Gastrocnemius medialis (tissue), 4 donors: ENCODE measurements around the gene MLLT10. TPM values are rescaled to one million over a fixed set of nuclear protein-coding genes. Genes with fewer than 3 reads are reported as not detected.

Experiments used
- ATAC-seq, 2 donors: fragments of 150-250 bp; one replicate each; pipeline ENCODE4 v1.9.1; 2016
- DNase-seq, 2 donors: peaks; one replicate each; pipeline ENCODE4 v3.0.0-alpha.2; 2019
- H3K27ac ChIP-seq, 4 donors: fragments of 200-600 bp; sonication (generic); 1 replicate in 1 of 4; 2 replicates in 3 of 4; pipeline ENCODE4 v1.5.1; 2016 to 2018; ENCODE audit warnings: mild to moderate bottlenecking in 2 of 4, moderate library complexity in 1 of 4
- H3K27me3 ChIP-seq, 3 donors: fragments of 200-600 bp; sonication (generic) in 2 of 3; 1 replicate in 1 of 3; 2 replicates in 2 of 3; pipeline versions ENCODE4 v1.5.1 to v1.6.0; 2016 to 2019; ENCODE audit warnings: mild to moderate bottlenecking in 1 of 3, moderate library complexity in 1 of 3
- H3K36me3 ChIP-seq, 2 donors: fragments of 200-600 bp; sonication (generic) in 1 of 2; one replicate each; pipeline ENCODE4 v1.5.1; 2017 to 2018
- H3K4me1 ChIP-seq, 2 donors: fragments of 200-600 bp; sonication (generic) in 1 of 2; one replicate each; pipeline ENCODE4 v1.5.1; 2016 to 2017; ENCODE audit warnings: mild to moderate bottlenecking in 2 of 2
- H3K4me3 ChIP-seq, 4 donors: fragments of 200-600 bp; sonication (generic) in 3 of 4; 1 replicate in 1 of 4; 2 replicates in 3 of 4; pipeline ENCODE4 v1.5.1; 2016 to 2019; ENCODE audit warnings: mild to moderate bottlenecking in 2 of 4
- H3K9me3 ChIP-seq, 3 donors: fragments of 200-600 bp; sonication (generic) in 2 of 3; 1 replicate in 1 of 3; 2 replicates in 2 of 3; pipeline ENCODE4 v1.5.1; 2016 to 2019
- CTCF ChIP-seq, 5 experiments: fragments of 450-650 bp in 3 of 5; fragments of 200-600 bp in 2 of 5; sonication (generic) in 2 of 5; IDR thresholded peaks in 4 of 5; conservative IDR thresholded peaks in 1 of 5; 1 replicate in 4 of 5; 2 replicates in 1 of 5; pipeline ENCODE4 v1.5.1; 2016 to 2019; ENCODE audit warnings: antibody characterized with exemption in 5 of 5, mild to moderate bottlenecking in 3 of 5, moderate library complexity in 3 of 5
- POLR2A ChIP-seq, 2 donors: fragments of 450-650 bp; IDR thresholded peaks; one replicate each; pipeline ENCODE4 v1.6.1; 2017; ENCODE audit warnings: antibody characterized with exemption in 2 of 2, mild to moderate bottlenecking in 2 of 2, moderate library complexity in 2 of 2
- in situ Hi-C, 4 donors: fragments of 200-750 bp; cut with MboI; loops; one replicate each; pipeline versions ENCODE4 v1.15.0 to v1.8.0; 2017; ENCODE audit warnings: low sequenced_read_pairs in 4 of 4
- intact Hi-C: fragments of 100-400 bp; cut with DNase I; formaldehyde crosslinking; loops from one replicate; pipeline ENCODE4 v1.15.1; 2023; ENCODE audit warnings: low total_unique reads
- total RNA-seq, 4 donors: library from RNA; depleted of rRNA; stranded (reverse); fragments of >200 nt; gene quantifications; one replicate each; pipeline versions ENCODE4 v1.1.0 to v1.2.3, GENCODE V29; 2016

MLLT10 gene
- total RNA-seq, 4 donors from 2014 or later = 13.6 to 26.6 (median 21.6) TPM

- intact Hi-C loops (no loop called here), in situ Hi-C loops (no loop called here)
- no peak overlapping the region for H3K4me3 ChIP-seq
- H3K27me3 ChIP-seq = no peaks in the 10 kb centered on the region
- H3K9me3 ChIP-seq = peaks cover 0 to 8% (median 0%) of the 10 kb centered on the region in 3 donors
- TF ChIP-seq CTCF (IDR thresholded peaks at IDR 0.05 in 4 of 5, conservative IDR thresholded peaks at IDR 0.05 in 1 of 5) (no peak), POLR2A (IDR thresholded peaks at IDR 0.05) (no peak)
- H3K27ac ChIP-seq = no peak overlapping the region
- ATAC-seq = no peak
- H3K4me1 ChIP-seq = peaks cover 0 to under 1% of the 10 kb centered on the region in 2 donors
- DNase-seq = no peak
- no peaks in the 10 kb centered on the region for H3K36me3 ChIP-seq
These were observed 168.6 kb downstream of the MLLT10 start for GRCh38 chr10:21702633-21703111.

- in situ Hi-C loops (no loop called here), intact Hi-C loops (no loop called here)
- Histone ChIP-seq H3K4me1 (peaks cover 0 to 9% of the 10 kb centered on the region in 2 donors), H3K4me3 (no peak overlapping the region), H3K27me3 (no peaks in the 10 kb centered on the region), H3K36me3 (no peaks in the 10 kb centered on the region), H3K27ac (no peak overlapping the region), H3K9me3 (peaks cover 0 to 6% (median 0%) of the 10 kb centered on the region in 3 donors)
- TF ChIP-seq POLR2A (IDR thresholded peaks at IDR 0.05) = no peak
- TF ChIP-seq CTCF (IDR thresholded peaks at IDR 0.05 in 4 of 5, conservative IDR thresholded peaks at IDR 0.05 in 1 of 5) = no peak
- ATAC-seq (no peak), DNase-seq (no peak)
These were observed 171.3 kb downstream of the MLLT10 start for GRCh38 chr10:21705142-21705827.

GRCh38 chr10:21705828-21706176 is 171.8 kb downstream of the MLLT10 start:
- ATAC-seq (no peak), DNase-seq (no peak)
- Histone ChIP-seq H3K4me3 (no peak overlapping the region), H3K9me3 (peaks cover 0 to under 1% (median 0%) of the 10 kb centered on the region in 3 donors), H3K27ac (no peak overlapping the region), H3K36me3 (no peaks in the 10 kb centered on the region), H3K27me3 (no peaks in the 10 kb centered on the region), H3K4me1 (peaks cover 0 to 9% of the 10 kb centered on the region in 2 donors)
- in situ Hi-C loops = no loop called here
- intact Hi-C loops = no loop called here
- no peak for TF ChIP-seq CTCF (IDR thresholded peaks at IDR 0.05 in 4 of 5, conservative IDR thresholded peaks at IDR 0.05 in 1 of 5)
- TF ChIP-seq POLR2A (IDR thresholded peaks at IDR 0.05) = no peak

GRCh38 chr10:21707498-21707897 is 173.5 kb downstream of the MLLT10 start:
- Histone ChIP-seq H3K4me1 (peaks cover 0 to 9% of the 10 kb centered on the region in 2 donors), H3K4me3 (no peak overlapping the region), H3K36me3 (no peaks in the 10 kb centered on the region), H3K27ac (no peak overlapping the region), H3K9me3 (no peaks in the 10 kb centered on the region), H3K27me3 (no peaks in the 10 kb centered on the region)
- DNase-seq = no peak
- no peak for ATAC-seq
- intact Hi-C loops (no loop called here), in situ Hi-C loops (no loop called here)
- TF ChIP-seq CTCF (IDR thresholded peaks at IDR 0.05 in 4 of 5, conservative IDR thresholded peaks at IDR 0.05 in 1 of 5) (no peak), POLR2A (IDR thresholded peaks at IDR 0.05) (no peak)
